DND-41 (cell line): Measurements from ENCODE around the gene PLEKHA6.

ENCODE experiments used
- ATAC-seq: fragments of 200-7000 bp; cut with Tn5 transposase; 3 replicates; pipeline ENCODE4 v1.9.1; 2021; ENCODE audit warnings: low read depth; ENCODE audit not compliant: insufficient read depth
- DNase-seq: peaks from one replicate; pipeline ENCODE4 v3.0.0-alpha.2; 2020
- H2AFZ ChIP-seq: 2 replicates; pipeline ENCODE4 v1.6.0; 2012; ENCODE audit warnings: low read depth, low read length
- H3K27ac ChIP-seq: 2 replicates; pipeline ENCODE4 v1.5.1; 2012; ENCODE audit warnings: low read length, inconsistent platforms
- H3K27me3 ChIP-seq: fragments of 200-600 bp; sonication (generic); 2 replicates; pipeline ENCODE4 v1.6.0; 2012; ENCODE audit warnings: low read length, mild to moderate bottlenecking, inconsistent platforms; ENCODE audit not compliant: insufficient read depth, poor library complexity
- H3K36me3 ChIP-seq: 2 replicates; pipeline ENCODE4 v1.5.1; 2012; ENCODE audit warnings: low read length, inconsistent platforms; ENCODE audit not compliant: insufficient read depth
- H3K4me1 ChIP-seq: 2 replicates; pipeline ENCODE4 v1.5.1; 2012; ENCODE audit warnings: mild to moderate bottlenecking, low read length; ENCODE audit not compliant: insufficient read depth
- H3K4me2 ChIP-seq: 2 replicates; pipeline ENCODE4 v1.6.0; 2012; ENCODE audit warnings: mild to moderate bottlenecking, moderate library complexity, low read length, inconsistent platforms; ENCODE audit not compliant: insufficient read depth
- H3K4me3 ChIP-seq, 2 experiments: fragments of 200-600 bp in 1 of 2; shearing (Covaris generic) in 1 of 2; 2 replicates each; pipeline ENCODE4 v1.5.1; 2012 to 2016; ENCODE audit warnings: inconsistent platforms in 2 of 2, low read length in 2 of 2, mild to moderate bottlenecking in 2 of 2, low read depth in 1 of 2, moderate library complexity in 1 of 2
- H3K79me2 ChIP-seq: 2 replicates; pipeline ENCODE4 v1.6.0; 2012; ENCODE audit warnings: low read length, inconsistent platforms; ENCODE audit not compliant: insufficient read depth
- H3K9ac ChIP-seq: 2 replicates; pipeline ENCODE4 v1.6.0; 2012; ENCODE audit warnings: low read depth, mild to moderate bottlenecking, inconsistent platforms, low read length, moderate library complexity
- H3K9me3 ChIP-seq: 2 replicates; pipeline ENCODE4 v1.5.1; 2012; ENCODE audit warnings: low read length, moderate library complexity, mild to moderate bottlenecking, inconsistent platforms; ENCODE audit not compliant: insufficient read depth, severe bottlenecking
- H4K20me1 ChIP-seq: 2 replicates; pipeline ENCODE4 v1.6.0; 2012; ENCODE audit warnings: low read length; ENCODE audit not compliant: insufficient read depth
- EZH2 ChIP-seq: IDR thresholded peaks from 3 replicates; pipeline ENCODE4 v1.6.1; 2012; ENCODE audit warnings: borderline replicate concordance, low read depth, mild to moderate bottlenecking, moderate library complexity, low read length, inconsistent platforms; ENCODE audit not compliant: severe bottlenecking
- TF ChIP-seq, protein P1 (sequence below): IDR thresholded peaks from 2 replicates; pipeline ENCODE4 v1.5.1; 2012; ENCODE audit warnings: borderline replicate concordance, low read length, moderate library complexity, mild to moderate bottlenecking; ENCODE audit not compliant: poor library complexity, severe bottlenecking; ENCODE audit errors: extremely low read depth

The PLEKHA6 gene, protein sequence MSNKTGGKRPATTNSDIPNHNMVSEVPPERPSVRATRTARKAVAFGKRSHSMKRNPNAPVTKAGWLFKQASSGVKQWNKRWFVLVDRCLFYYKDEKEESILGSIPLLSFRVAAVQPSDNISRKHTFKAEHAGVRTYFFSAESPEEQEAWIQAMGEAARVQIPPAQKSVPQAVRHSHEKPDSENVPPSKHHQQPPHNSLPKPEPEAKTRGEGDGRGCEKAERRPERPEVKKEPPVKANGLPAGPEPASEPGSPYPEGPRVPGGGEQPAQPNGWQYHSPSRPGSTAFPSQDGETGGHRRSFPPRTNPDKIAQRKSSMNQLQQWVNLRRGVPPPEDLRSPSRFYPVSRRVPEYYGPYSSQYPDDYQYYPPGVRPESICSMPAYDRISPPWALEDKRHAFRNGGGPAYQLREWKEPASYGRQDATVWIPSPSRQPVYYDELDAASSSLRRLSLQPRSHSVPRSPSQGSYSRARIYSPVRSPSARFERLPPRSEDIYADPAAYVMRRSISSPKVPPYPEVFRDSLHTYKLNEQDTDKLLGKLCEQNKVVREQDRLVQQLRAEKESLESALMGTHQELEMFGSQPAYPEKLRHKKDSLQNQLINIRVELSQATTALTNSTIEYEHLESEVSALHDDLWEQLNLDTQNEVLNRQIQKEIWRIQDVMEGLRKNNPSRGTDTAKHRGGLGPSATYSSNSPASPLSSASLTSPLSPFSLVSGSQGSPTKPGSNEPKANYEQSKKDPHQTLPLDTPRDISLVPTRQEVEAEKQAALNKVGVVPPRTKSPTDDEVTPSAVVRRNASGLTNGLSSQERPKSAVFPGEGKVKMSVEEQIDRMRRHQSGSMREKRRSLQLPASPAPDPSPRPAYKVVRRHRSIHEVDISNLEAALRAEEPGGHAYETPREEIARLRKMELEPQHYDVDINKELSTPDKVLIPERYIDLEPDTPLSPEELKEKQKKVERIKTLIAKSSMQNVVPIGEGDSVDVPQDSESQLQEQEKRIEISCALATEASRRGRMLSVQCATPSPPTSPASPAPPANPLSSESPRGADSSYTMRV

DNA sequence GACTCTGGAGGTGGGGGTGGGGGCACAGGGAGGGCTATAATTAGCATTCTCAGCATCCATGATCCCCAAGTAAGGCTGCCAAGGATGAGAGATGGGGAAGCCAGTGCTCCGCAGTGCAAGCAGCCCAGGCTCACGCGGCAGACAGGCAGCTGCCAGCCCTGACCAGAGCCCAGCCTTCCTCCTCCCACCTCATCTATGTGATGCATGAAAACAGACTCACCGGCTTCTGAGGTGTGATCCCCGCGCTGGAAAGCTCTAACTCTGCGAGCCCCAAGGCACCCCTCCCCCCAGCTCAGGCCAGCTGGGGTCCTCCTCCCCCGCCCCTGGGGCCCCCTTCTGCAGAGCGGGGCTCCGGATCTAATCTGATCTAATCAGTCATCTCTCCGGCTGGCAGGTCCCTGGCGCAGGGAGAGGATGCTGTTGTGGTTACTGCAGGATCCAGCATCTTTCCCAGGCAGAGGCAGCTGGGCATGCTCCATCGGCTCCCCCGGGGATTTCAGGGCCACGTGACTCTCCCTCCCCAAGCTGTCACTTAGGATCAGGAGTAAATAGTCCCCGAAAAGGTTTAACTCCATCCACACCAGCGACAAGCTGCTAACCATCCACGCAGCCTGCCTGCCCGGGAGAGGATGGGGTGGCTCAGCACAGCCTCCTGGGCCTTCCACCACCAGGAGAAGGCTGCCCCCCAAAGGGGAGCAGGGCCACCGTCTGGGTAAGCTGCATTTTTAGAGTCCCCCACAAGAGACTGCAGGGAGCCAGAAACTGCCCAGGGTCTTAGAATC lies at the start of gene PLEKHA6:
TSS of gene PLEKHA6 (minus strand) at position 456 of the 782 bp plus-strand sequence. CDS start 86,202 bp downstream, outside the sequence.
- Histone ChIP-seq H3K4me2 (no peak within 1 kb of the TSS), H3K4me1 (peaks cover 19% of the 10 kb centered on the region), H2AFZ (no peak within 1 kb of the TSS), H3K4me3 (no peak within 1 kb of the TSS), H3K9me3 (no peaks in the 10 kb centered on the region), H3K9ac (no peak within 1 kb of the TSS), H3K36me3 (no peaks in the 10 kb centered on the region), H3K79me2 (no peaks in the 10 kb centered on the region), H4K20me1 (no peaks in the 10 kb centered on the region), H3K27me3 (peaks cover 20% of the 10 kb centered on the region), H3K27ac (no peak within 1 kb of the TSS)
- no peak for TF ChIP-seq EZH2
- TF ChIP-seq, protein P1, sequence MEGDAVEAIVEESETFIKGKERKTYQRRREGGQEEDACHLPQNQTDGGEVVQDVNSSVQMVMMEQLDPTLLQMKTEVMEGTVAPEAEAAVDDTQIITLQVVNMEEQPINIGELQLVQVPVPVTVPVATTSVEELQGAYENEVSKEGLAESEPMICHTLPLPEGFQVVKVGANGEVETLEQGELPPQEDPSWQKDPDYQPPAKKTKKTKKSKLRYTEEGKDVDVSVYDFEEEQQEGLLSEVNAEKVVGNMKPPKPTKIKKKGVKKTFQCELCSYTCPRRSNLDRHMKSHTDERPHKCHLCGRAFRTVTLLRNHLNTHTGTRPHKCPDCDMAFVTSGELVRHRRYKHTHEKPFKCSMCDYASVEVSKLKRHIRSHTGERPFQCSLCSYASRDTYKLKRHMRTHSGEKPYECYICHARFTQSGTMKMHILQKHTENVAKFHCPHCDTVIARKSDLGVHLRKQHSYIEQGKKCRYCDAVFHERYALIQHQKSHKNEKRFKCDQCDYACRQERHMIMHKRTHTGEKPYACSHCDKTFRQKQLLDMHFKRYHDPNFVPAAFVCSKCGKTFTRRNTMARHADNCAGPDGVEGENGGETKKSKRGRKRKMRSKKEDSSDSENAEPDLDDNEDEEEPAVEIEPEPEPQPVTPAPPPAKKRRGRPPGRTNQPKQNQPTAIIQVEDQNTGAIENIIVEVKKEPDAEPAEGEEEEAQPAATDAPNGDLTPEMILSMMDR = peak; percentile 26
- ATAC-seq (peak; percentile 56), DNase-seq (peak; percentile 55)

DNA sequence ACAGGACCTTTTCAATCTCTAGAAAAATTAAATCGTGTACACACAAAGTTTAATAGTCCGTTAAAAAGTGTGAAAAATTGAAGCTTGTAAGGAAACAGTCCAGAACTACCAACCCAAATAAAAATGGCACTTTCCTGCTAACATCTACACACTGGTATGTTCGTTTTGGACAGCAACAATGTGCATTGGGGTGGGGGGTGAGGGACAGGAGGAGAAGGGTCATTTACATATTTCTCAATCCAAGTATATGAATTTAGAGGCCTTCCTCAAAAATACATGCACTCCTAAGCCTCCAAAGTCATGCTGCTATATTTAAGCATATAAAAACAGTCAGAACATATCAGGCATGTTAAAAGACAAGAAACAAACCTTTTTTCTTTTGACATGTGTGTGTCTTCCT lies 49.4 kb upstream of the PLEKHA6 start:
- Histone ChIP-seq H4K20me1 (peaks cover 69% of the 10 kb centered on the region), H3K27ac (peak overlapping the region; percentile 96), H3K79me2 (peaks cover 80% of the 10 kb centered on the region), H3K4me3 (peak overlapping the region; percentile 79 to 90), H3K27me3 (no peaks in the 10 kb centered on the region), H2AFZ (no peak overlapping the region), H3K4me2 (peak overlapping the region; percentile 95), H3K9ac (peak overlapping the region; percentile 96), H3K4me1 (peaks cover 40% of the 10 kb centered on the region), H3K36me3 (peaks cover 69% of the 10 kb centered on the region), H3K9me3 (no peaks in the 10 kb centered on the region)
- ATAC-seq (no peak), DNase-seq (no peak)
- TF ChIP-seq, protein P1 = no peak
- no peak for TF ChIP-seq EZH2

DNA sequence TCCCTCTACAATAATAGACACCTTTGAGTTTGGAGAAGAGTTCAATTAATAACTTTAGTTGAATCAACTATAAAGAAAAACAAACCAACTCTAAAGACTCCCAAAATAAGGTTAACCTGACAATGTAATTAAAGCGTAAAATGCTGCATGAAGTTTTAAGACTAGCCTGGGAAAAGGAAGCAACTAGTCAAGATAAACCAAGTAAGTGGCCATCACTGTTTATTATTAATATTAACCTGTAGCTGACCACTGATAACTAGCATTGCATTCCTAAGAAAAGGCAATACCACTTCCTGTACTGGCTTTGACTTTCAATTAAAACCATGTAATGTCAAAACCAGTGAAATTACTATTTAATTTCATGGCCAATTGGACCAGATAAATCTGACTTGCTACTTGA lies 48.9 kb upstream of the PLEKHA6 start:
- peak overlapping the region; percentile 95 for H3K4me2 ChIP-seq
- peaks cover 74% of the 10 kb centered on the region for H4K20me1 ChIP-seq
- TF ChIP-seq, protein P1 = no peak
- no peak for TF ChIP-seq EZH2
- H3K27me3 ChIP-seq = no peaks in the 10 kb centered on the region
- DNase-seq (no peak), ATAC-seq (no peak)
- peak overlapping the region; percentile 79 to 90 for H3K4me3 ChIP-seq
- peak overlapping the region; percentile 96 for H3K9ac ChIP-seq
- H3K9me3 ChIP-seq = no peaks in the 10 kb centered on the region
- peak overlapping the region; percentile 96 for H3K27ac ChIP-seq
- no peak overlapping the region for H2AFZ ChIP-seq
- H3K4me1 ChIP-seq = peaks cover 42% of the 10 kb centered on the region
- H3K36me3 ChIP-seq = peaks cover 74% of the 10 kb centered on the region
- H3K79me2 ChIP-seq = peaks cover 86% of the 10 kb centered on the region
